K562 (cell line): ENCODE measurements around the gene MLC1. TPM values are rescaled to one million over a fixed set of nuclear protein-coding genes. Genes with fewer than 3 reads are reported as not detected.

ENCODE experiments used
- ATAC-seq: fragments of 200-7000 bp; cut with Tn5 transposase; 3 replicates; pipeline ENCODE4 v1.9.1; 2020; ENCODE audit warnings: moderate library complexity
- BruUV-seq: library from RNA; stranded (reverse); fragments of 400-500 nt; replicated peaks from 2 replicates; lab custom pipeline; 2021; lab: Mats Ljungman, UMichigan
- CTCF ChIA-PET: fragments of 300-600 bp; formaldehyde crosslinking; extraction: SDS; loops from one replicate; lab custom pipeline; 2021; ENCODE audit warnings: low intra/inter-chr PET ratio; lab: Yijun Ruan, JAX
- POLR2A ChIA-PET: fragments of 300-600, 350-650 bp; sonication (Branson Sonifier 250); formaldehyde crosslinking; extraction: SDS; loops from one replicate; lab custom pipeline; 2021; ENCODE audit warnings: antibody characterized with exemption, inconsistent platforms; lab: Yijun Ruan, JAX
- DNase-seq, 4 experiments: peaks; one replicate each; pipeline versions ENCODE4 v3.0.0 to v3.0.0-alpha.2; 2011 to 2018; ENCODE audit warnings: low spot score in 3 of 4, mixed read lengths in 3 of 4; ENCODE audit errors: extremely low read depth in 1 of 4
- FAIRE-seq: peaks from 2 replicates; lab custom pipeline; 2011; peaks lifted over from hg19 to GRCh38; lab: Jason Lieb, UNC
- H2AFZ ChIP-seq: 2 replicates; pipeline ENCODE4 v1.6.0; 2011; ENCODE audit warnings: low read depth, low read length, control low read depth, inconsistent platforms
- H3K27ac ChIP-seq: fragments of 200-600 bp; 3 replicates; pipeline ENCODE4 v1.8.0; 2011; ENCODE audit warnings: low read depth, mild to moderate bottlenecking, control low read depth, inconsistent platforms, low read length, moderate library complexity, mixed read lengths; ENCODE audit errors: extremely low read depth
- H3K27me3 ChIP-seq, 2 experiments: fragments of 300-600 bp in 1 of 2; 2 replicates in 1 of 2; 3 replicates in 1 of 2; pipeline versions ENCODE4 v1.6.0 to v1.8.0; 2011; ENCODE audit warnings: inconsistent platforms in 2 of 2, low read length in 2 of 2, mild to moderate bottlenecking in 1 of 2, mixed read lengths in 1 of 2, moderate library complexity in 1 of 2; ENCODE audit not compliant: control insufficient read depth in 2 of 2, insufficient read depth in 2 of 2
- H3K36me3 ChIP-seq: fragments of 300-600 bp; 3 replicates; pipeline ENCODE4 v1.8.0; 2011; ENCODE audit warnings: mild to moderate bottlenecking, low read length, inconsistent platforms; ENCODE audit not compliant: control insufficient read depth, insufficient read depth
- H3K4me1 ChIP-seq, 2 experiments: fragments of 200-600 bp in 1 of 2; replicated peaks in 1 of 2; 2 replicates in 1 of 2; 3 replicates in 1 of 2; pipeline versions ENCODE4 v1.5.1 to v1.8.0; 2011; ENCODE audit warnings: inconsistent platforms in 2 of 2, low read length in 2 of 2, mild to moderate bottlenecking in 1 of 2, mixed read lengths in 1 of 2, moderate library complexity in 1 of 2; ENCODE audit not compliant: control insufficient read depth in 2 of 2, insufficient read depth in 2 of 2
- H3K4me2 ChIP-seq: 2 replicates; pipeline ENCODE4 v1.6.1; 2011; ENCODE audit warnings: low read length, control low read depth, inconsistent platforms, mixed read lengths; ENCODE audit not compliant: insufficient read depth
- H3K4me3 ChIP-seq: fragments of 200-600 bp; sonication (generic), shearing (Covaris generic); 2 replicates; pipeline ENCODE4 v1.5.1; 2016; ENCODE audit warnings: control low read depth, inconsistent platforms
- H3K79me2 ChIP-seq: fragments of 200-600 bp; 3 replicates; pipeline ENCODE4 v1.8.0; 2011; ENCODE audit warnings: low read length, inconsistent platforms; ENCODE audit not compliant: control insufficient read depth, insufficient read depth
- H3K9ac ChIP-seq, 2 experiments: 2 replicates each; pipeline versions ENCODE4 v1.6.0 to v1.6.1; 2011; ENCODE audit warnings: low read depth in 2 of 2, low read length in 2 of 2, control low read depth in 1 of 2, inconsistent platforms in 1 of 2, mild to moderate bottlenecking in 1 of 2, mixed read lengths in 1 of 2; ENCODE audit not compliant: insufficient read depth in 1 of 2
- H3K9me1 ChIP-seq: one replicate; pipeline ENCODE4 v1.6.0; 2011; ENCODE audit warnings: inconsistent platforms, mild to moderate bottlenecking, low read length, moderate library complexity; ENCODE audit not compliant: control insufficient read depth, insufficient read depth
- H3K9me3 ChIP-seq: replicated peaks from 2 replicates; pipeline ENCODE4 v1.5.1; 2011; ENCODE audit warnings: low read depth, low read length, inconsistent platforms; ENCODE audit not compliant: control insufficient read depth, insufficient read depth
- H4K20me1 ChIP-seq: replicated peaks from 2 replicates; pipeline ENCODE4 v1.6.1; 2011; ENCODE audit warnings: low read length, inconsistent platforms, mixed read lengths; ENCODE audit not compliant: control insufficient read depth, insufficient read depth
- LARP7 ChIP-seq: fragments of 450-650 bp; IDR thresholded peaks from 2 replicates; pipeline ENCODE4 v1.6.1; 2016
- MGA ChIP-seq: fragments of 450-650 bp; IDR thresholded peaks from 2 replicates; pipeline ENCODE4 v1.6.1; 2016; ENCODE audit warnings: mild to moderate bottlenecking, moderate library complexity
- POLR2H ChIP-seq: IDR thresholded peaks from 2 replicates; pipeline ENCODE4 v1.6.1; 2016; ENCODE audit warnings: missing genetic modification characterization, low read depth, mild to moderate bottlenecking, control low read depth, missing compliant biosample characterization, moderate library complexity
- RAD21 ChIP-seq, 2 experiments: fragments of 250-450 bp in 1 of 2; fragments of 450-650 bp in 1 of 2; sonication (Bioruptor Pico) in 1 of 2; formaldehyde crosslinking in 1 of 2; IDR thresholded peaks in 1 of 2; conservative IDR thresholded peaks in 1 of 2; 2 replicates each; pipeline versions ENCODE4 v1.4.0 to v1.8.0; 2020 to 2022; ENCODE audit warnings: mild to moderate bottlenecking in 2 of 2, moderate library complexity in 1 of 2
- UBTF ChIP-seq, 2 experiments: IDR thresholded peaks; 2 replicates each; pipeline ENCODE4 v1.6.1; 2012; ENCODE audit warnings: improper control_type of control experiment in 2 of 2, low read depth in 2 of 2, low read length in 2 of 2, borderline replicate concordance in 1 of 2
- ZNF449 ChIP-seq: fragments of 250-450 bp; sonication (Bioruptor Pico); IDR thresholded peaks from 2 replicates; pipeline ENCODE4 v1.8.0; 2022; ENCODE audit warnings: moderate library complexity, mild to moderate bottlenecking, inconsistent platforms
- WGBS: fragments of 100-300 bp; shearing (Covaris generic); methylation state at CpG from one replicate; pipeline ENCODE4 v1.1.6; 2016; ENCODE audit warnings: low coverage, mixed read lengths; ENCODE audit not compliant: insufficient coverage; ENCODE audit errors: missing lambda C conversion rate; 5-methylcytosine and 5-hydroxymethylcytosine counted together
- in situ Hi-C: fragments of 300-500 bp; cut with MboI; formaldehyde crosslinking; loops from 4 replicates; pipeline ENCODE4 v1.15.0; 2018; ENCODE audit warnings: inconsistent platforms, mixed read lengths
- intact Hi-C: fragments of 100-400 bp; cut with micrococcal nuclease; formaldehyde crosslinking; loops from 2 replicates; pipeline ENCODE4 v1.14.2; 2022
- polyA plus RNA-seq, 8 experiments: library from polyadenylated mRNA; depleted of rRNA in 4 of 8; stranded (reverse) in 5 of 8; unstranded in 3 of 8; fragments of >200 nt; fragmentation: Nextera tagmentation in 2 of 8; fragmentation: Illumina TruSeq in 1 of 8; extraction: Ambion mirVana in 2 of 8; extraction: Trizol in 1 of 8; gene quantifications; 2 replicates each; pipeline versions ENCODE4 v1.2.1 to v1.2.3, GENCODE V29; 2011 to 2014; ENCODE audit warnings: inconsistent platforms in 1 of 8, missing spikeins in 1 of 8
- total RNA-seq, 7 experiments: library from RNA; depleted of rRNA in 6 of 7; stranded (reverse); fragments of >200 nt in 6 of 7; fragmentation: Illumina TruSeq in 2 of 7; extraction: Trizol in 2 of 7; gene quantifications; 2 replicates each; pipeline versions ENCODE4 v1.2.1 to v1.2.3, GENCODE V29; 2011 to 2021; ENCODE audit warnings: low replicate concordance in 1 of 7

MLC1 gene
- total and polyA plus RNA-seq, 9 of the 15 experiments (the other 6 are each of a cell fraction or from before 2014, with no cell fraction given): 0.06 to 0.98 (median 0.39) TPM

- BruUV-seq: no TSS peak
- no peak overlapping the region for H3K9ac ChIP-seq
- no peaks in the 10 kb centered on the region for H3K9me3 ChIP-seq
- in situ Hi-C loops: no loop called here
- no peak overlapping the region for H3K27ac ChIP-seq
- no peak overlapping the region for H2AFZ ChIP-seq
- POLR2A ChIA-PET: no interaction called here
- FAIRE-seq (peak; percentile 78), ATAC-seq (peak; percentile 77), DNase-seq (peak; percentile 33 to 55 (median 40))
- WGBS: 14% methylated on average over 9 of the region's 9 CpGs
- peaks cover 0 to 33% of the 10 kb centered on the region in 2 experiments; a peak in 2 of 5 replicates for H3K4me1 ChIP-seq
- H3K79me2 ChIP-seq: no peaks in the 10 kb centered on the region
- H3K36me3 ChIP-seq: no peaks in the 10 kb centered on the region
- no peak overlapping the region for H3K4me2 ChIP-seq
- H3K9me1 ChIP-seq: no peaks in the 10 kb centered on the region
- no peak overlapping the region for H3K4me3 ChIP-seq
- CTCF ChIA-PET: no interaction called here
- no peaks in the 10 kb centered on the region for H3K27me3 ChIP-seq
- H4K20me1 ChIP-seq: no peaks in the 10 kb centered on the region
- intact Hi-C loops: no loop called here
- TF ChIP-seq ZNF449: no peak
- TF ChIP-seq RAD21 (CRISPR knock-in tag; conservative IDR thresholded peaks at IDR 0.05 in 1 of 2, IDR thresholded peaks at IDR 0.05 in 1 of 2): no peak
- no peak for TF ChIP-seq POLR2H (tag)
- no peak for TF ChIP-seq LARP7
- no peak for TF ChIP-seq UBTF (IDR thresholded peaks at IDR 0.05; ENCODE audit: borderline replicate concordance in 1 of 2, low read depth in 2 of 2, low read length in 2 of 2)
- TF ChIP-seq MGA: no peak
These were observed 6.5 kb downstream of the MLC1 start for GRCh38 chr22:50078761-50079160.
